K562 (cell line): ENCODE data around the gene PYM1. TPM values are rescaled to one million over a fixed set of nuclear protein-coding genes. Genes with fewer than 3 reads are reported as not detected.

Experiments
- ATAC-seq: fragments of 200-7000 bp; cut with Tn5 transposase; 3 replicates; pipeline ENCODE4 v1.9.1; 2020; ENCODE audit warnings: moderate library complexity
- BruUV-seq: library from RNA; stranded (reverse); fragments of 400-500 nt; replicated peaks from 2 replicates; lab custom pipeline; 2021; lab: Mats Ljungman, UMichigan
- CTCF ChIA-PET: fragments of 300-600 bp; formaldehyde crosslinking; extraction: SDS; loops from one replicate; lab custom pipeline; 2021; ENCODE audit warnings: low intra/inter-chr PET ratio; lab: Yijun Ruan, JAX
- POLR2A ChIA-PET: fragments of 300-600, 350-650 bp; sonication (Branson Sonifier 250); formaldehyde crosslinking; extraction: SDS; loops from one replicate; lab custom pipeline; 2021; ENCODE audit warnings: antibody characterized with exemption, inconsistent platforms; lab: Yijun Ruan, JAX
- DNase-seq, 4 experiments: peaks; one replicate each; pipeline versions ENCODE4 v3.0.0 to v3.0.0-alpha.2; 2011 to 2018; ENCODE audit warnings: low spot score in 3 of 4, mixed read lengths in 3 of 4; ENCODE audit errors: extremely low read depth in 1 of 4
- FAIRE-seq: peaks from 2 replicates; lab custom pipeline; 2011; peaks lifted over from hg19 to GRCh38; lab: Jason Lieb, UNC
- H2AFZ ChIP-seq: 2 replicates; pipeline ENCODE4 v1.6.0; 2011; ENCODE audit warnings: low read depth, low read length, control low read depth, inconsistent platforms
- H3K27ac ChIP-seq: fragments of 200-600 bp; 3 replicates; pipeline ENCODE4 v1.8.0; 2011; ENCODE audit warnings: low read depth, mild to moderate bottlenecking, control low read depth, inconsistent platforms, low read length, moderate library complexity, mixed read lengths; ENCODE audit errors: extremely low read depth
- H3K27me3 ChIP-seq, 2 experiments: fragments of 300-600 bp in 1 of 2; 2 replicates in 1 of 2; 3 replicates in 1 of 2; pipeline versions ENCODE4 v1.6.0 to v1.8.0; 2011; ENCODE audit warnings: inconsistent platforms in 2 of 2, low read length in 2 of 2, mild to moderate bottlenecking in 1 of 2, mixed read lengths in 1 of 2, moderate library complexity in 1 of 2; ENCODE audit not compliant: control insufficient read depth in 2 of 2, insufficient read depth in 2 of 2
- H3K36me3 ChIP-seq: fragments of 300-600 bp; 3 replicates; pipeline ENCODE4 v1.8.0; 2011; ENCODE audit warnings: mild to moderate bottlenecking, low read length, inconsistent platforms; ENCODE audit not compliant: control insufficient read depth, insufficient read depth
- H3K4me1 ChIP-seq, 2 experiments: fragments of 200-600 bp in 1 of 2; replicated peaks in 1 of 2; 2 replicates in 1 of 2; 3 replicates in 1 of 2; pipeline versions ENCODE4 v1.5.1 to v1.8.0; 2011; ENCODE audit warnings: inconsistent platforms in 2 of 2, low read length in 2 of 2, mild to moderate bottlenecking in 1 of 2, mixed read lengths in 1 of 2, moderate library complexity in 1 of 2; ENCODE audit not compliant: control insufficient read depth in 2 of 2, insufficient read depth in 2 of 2
- H3K4me2 ChIP-seq: 2 replicates; pipeline ENCODE4 v1.6.1; 2011; ENCODE audit warnings: low read length, control low read depth, inconsistent platforms, mixed read lengths; ENCODE audit not compliant: insufficient read depth
- H3K4me3 ChIP-seq: fragments of 200-600 bp; sonication (generic), shearing (Covaris generic); 2 replicates; pipeline ENCODE4 v1.5.1; 2016; ENCODE audit warnings: control low read depth, inconsistent platforms
- H3K79me2 ChIP-seq: fragments of 200-600 bp; 3 replicates; pipeline ENCODE4 v1.8.0; 2011; ENCODE audit warnings: low read length, inconsistent platforms; ENCODE audit not compliant: control insufficient read depth, insufficient read depth
- H3K9ac ChIP-seq, 2 experiments: 2 replicates each; pipeline versions ENCODE4 v1.6.0 to v1.6.1; 2011; ENCODE audit warnings: low read depth in 2 of 2, low read length in 2 of 2, control low read depth in 1 of 2, inconsistent platforms in 1 of 2, mild to moderate bottlenecking in 1 of 2, mixed read lengths in 1 of 2; ENCODE audit not compliant: insufficient read depth in 1 of 2
- H3K9me1 ChIP-seq: one replicate; pipeline ENCODE4 v1.6.0; 2011; ENCODE audit warnings: inconsistent platforms, mild to moderate bottlenecking, low read length, moderate library complexity; ENCODE audit not compliant: control insufficient read depth, insufficient read depth
- H3K9me3 ChIP-seq: replicated peaks from 2 replicates; pipeline ENCODE4 v1.5.1; 2011; ENCODE audit warnings: low read depth, low read length, inconsistent platforms; ENCODE audit not compliant: control insufficient read depth, insufficient read depth
- H4K20me1 ChIP-seq: replicated peaks from 2 replicates; pipeline ENCODE4 v1.6.1; 2011; ENCODE audit warnings: low read length, inconsistent platforms, mixed read lengths; ENCODE audit not compliant: control insufficient read depth, insufficient read depth
- BHLHE40 ChIP-seq: IDR thresholded peaks from 2 replicates; pipeline ENCODE4 v1.6.1; 2011; ENCODE audit warnings: low read length, improper control_type of control experiment
- C11orf30 ChIP-seq: fragments of 450-650 bp; IDR thresholded peaks from 2 replicates; pipeline ENCODE4 v1.6.1; 2016; ENCODE audit warnings: low read depth, mild to moderate bottlenecking
- FOXP1 ChIP-seq: sonication (generic); formaldehyde crosslinking; IDR thresholded peaks from 2 replicates; pipeline ENCODE4 v1.8.0; 2022; ENCODE audit warnings: mild to moderate bottlenecking, missing genetic modification reagents
- GATA2 ChIP-seq: sonication (generic); formaldehyde crosslinking; IDR thresholded peaks from 2 replicates; pipeline ENCODE4 v1.4.0; 2020; ENCODE audit warnings: mild to moderate bottlenecking, missing genetic modification reagents
- GATAD2B ChIP-seq: fragments of 450-650 bp; IDR thresholded peaks from 2 replicates; pipeline ENCODE4 v1.6.1; 2017; ENCODE audit warnings: mild to moderate bottlenecking, borderline replicate concordance
- MBD2 ChIP-seq: sonication (generic); IDR thresholded peaks from 2 replicates; pipeline ENCODE4 v1.6.1; 2016; ENCODE audit warnings: low read depth, borderline replicate concordance
- NFRKB ChIP-seq: fragments of 450-650 bp; IDR thresholded peaks from 2 replicates; pipeline ENCODE4 v1.6.1; 2016; ENCODE audit warnings: low read depth
- PRMT5 ChIP-seq: sonication (generic); formaldehyde crosslinking; IDR thresholded peaks from 2 replicates; pipeline ENCODE4 v1.5.0; 2020; ENCODE audit warnings: missing genetic modification reagents
- SAP30 ChIP-seq: fragments of 200-600 bp; sonication (generic); IDR thresholded peaks from 2 replicates; pipeline ENCODE4 v1.6.1; 2012; ENCODE audit warnings: borderline replicate concordance, low read depth, mild to moderate bottlenecking, moderate library complexity, low read length, control low read depth, inconsistent platforms; ENCODE audit not compliant: insufficient read depth, poor library complexity, severe bottlenecking
- ZNF184 ChIP-seq: sonication (generic); formaldehyde crosslinking; IDR thresholded peaks from 2 replicates; pipeline ENCODE4 v1.5.0; 2020; ENCODE audit warnings: missing genetic modification reagents
- ZNF384 ChIP-seq: IDR thresholded peaks from 2 replicates; pipeline ENCODE4 v1.6.1; 2012; ENCODE audit warnings: low read depth, low read length, improper control_type of control experiment
- WGBS: fragments of 100-300 bp; shearing (Covaris generic); methylation state at CpG from one replicate; pipeline ENCODE4 v1.1.6; 2016; ENCODE audit warnings: low coverage, mixed read lengths; ENCODE audit not compliant: insufficient coverage; ENCODE audit errors: missing lambda C conversion rate; 5-methylcytosine and 5-hydroxymethylcytosine counted together
- in situ Hi-C: fragments of 300-500 bp; cut with MboI; formaldehyde crosslinking; loops from 4 replicates; pipeline ENCODE4 v1.15.0; 2018; ENCODE audit warnings: inconsistent platforms, mixed read lengths
- intact Hi-C: fragments of 100-400 bp; cut with micrococcal nuclease; formaldehyde crosslinking; loops from 2 replicates; pipeline ENCODE4 v1.14.2; 2022
- polyA plus RNA-seq, 8 experiments: library from polyadenylated mRNA; depleted of rRNA in 4 of 8; stranded (reverse) in 5 of 8; unstranded in 3 of 8; fragments of >200 nt; fragmentation: Nextera tagmentation in 2 of 8; fragmentation: Illumina TruSeq in 1 of 8; extraction: Ambion mirVana in 2 of 8; extraction: Trizol in 1 of 8; gene quantifications; 2 replicates each; pipeline versions ENCODE4 v1.2.1 to v1.2.3, GENCODE V29; 2011 to 2014; ENCODE audit warnings: inconsistent platforms in 1 of 8, missing spikeins in 1 of 8
- total RNA-seq, 7 experiments: library from RNA; depleted of rRNA in 6 of 7; stranded (reverse); fragments of >200 nt in 6 of 7; fragmentation: Illumina TruSeq in 2 of 7; extraction: Trizol in 2 of 7; gene quantifications; 2 replicates each; pipeline versions ENCODE4 v1.2.1 to v1.2.3, GENCODE V29; 2011 to 2021; ENCODE audit warnings: low replicate concordance in 1 of 7
- TF ChIP-seq, protein P1 (sequence below): fragments of 250-450 bp; sonication (Bioruptor Pico); IDR thresholded peaks from 2 replicates; pipeline ENCODE4 v1.5.0; 2021
- TF ChIP-seq, protein P2 (sequence below): fragments of 450-650 bp; IDR thresholded peaks from 2 replicates; pipeline ENCODE4 v1.6.1; 2016; ENCODE audit warnings: antibody characterized with exemption
- TF ChIP-seq, protein P3 (sequence below): fragments of 250-450 bp; sonication (Bioruptor Pico); IDR thresholded peaks from 2 replicates; pipeline ENCODE4 v1.4.0; 2020
- TF ChIP-seq, protein P4 (sequence below): fragments of 450-650 bp; formaldehyde crosslinking; IDR thresholded peaks from 2 replicates; pipeline ENCODE4 v1.4.0; 2020; ENCODE audit warnings: mild to moderate bottlenecking, moderate library complexity
- TF ChIP-seq, protein P5 (sequence below): sonication (generic); formaldehyde crosslinking; IDR thresholded peaks from 2 replicates; pipeline ENCODE4 v1.5.0; 2020; ENCODE audit warnings: missing genetic modification reagents

The PYM1 gene
- total and polyA plus RNA-seq, 9 of the 15 experiments (the other 6 are each of a cell fraction or from before 2014, with no cell fraction given) = 29.0 to 51.3 (median 34.1) TPM

DNA sequence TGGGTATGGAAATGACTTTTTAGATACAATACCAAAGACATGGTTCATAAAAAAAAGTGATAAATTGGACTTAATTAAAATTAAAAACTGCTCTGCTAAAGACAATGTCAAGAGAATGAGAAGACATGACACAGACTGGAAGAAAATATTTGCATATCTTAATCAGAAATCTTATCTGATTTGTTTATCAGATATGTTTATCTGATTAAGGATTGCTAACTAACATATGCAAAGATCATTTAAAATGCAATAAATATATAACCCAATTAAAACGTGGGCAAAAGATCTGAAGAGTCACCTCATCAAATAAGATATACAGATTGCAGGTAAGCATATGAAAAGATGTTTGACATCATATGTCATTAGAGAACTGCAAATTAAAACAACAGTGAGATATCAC is 75.0 kb downstream of the PYM1 start:
- Histone ChIP-seq H3K36me3 (no peaks in the 10 kb centered on the region), H2AFZ (no peak overlapping the region), H3K27me3 (no peaks in the 10 kb centered on the region), H3K27ac (no peak overlapping the region), H3K4me1 (peaks cover 4 to 8% of the 10 kb centered on the region in 2 experiments; a peak in 4 of 5 replicates), H3K79me2 (peaks cover 3% of the 10 kb centered on the region; the same call in 1 of the 3 replicates), H4K20me1 (no peaks in the 10 kb centered on the region), H3K4me3 (no peak overlapping the region), H3K9me3 (no peaks in the 10 kb centered on the region), H3K9me1 (no peaks in the 10 kb centered on the region), H3K9ac (no peak overlapping the region), H3K4me2 (no peak overlapping the region)
- FAIRE-seq = no peak
- ChIA-PET POLR2A (interaction anchor here (1.4 kb wide), 1 partner anchor 22 kb away, joined by 8 read pairs; no protein-coding TSS in a partner anchor), CTCF (no interaction called here)
- no TSS peak for BruUV-seq
- no peak for DNase-seq
- in situ Hi-C loops = no loop called here
- intact Hi-C loops = no loop called here
- 0% methylated on average over 1 of the region's 1 CpG for WGBS
- ATAC-seq = no peak
- TF ChIP-seq PRMT5 = no peak
- TF ChIP-seq ZNF184 (CRISPR knock-in tag) = no peak
- TF ChIP-seq, protein P1, sequence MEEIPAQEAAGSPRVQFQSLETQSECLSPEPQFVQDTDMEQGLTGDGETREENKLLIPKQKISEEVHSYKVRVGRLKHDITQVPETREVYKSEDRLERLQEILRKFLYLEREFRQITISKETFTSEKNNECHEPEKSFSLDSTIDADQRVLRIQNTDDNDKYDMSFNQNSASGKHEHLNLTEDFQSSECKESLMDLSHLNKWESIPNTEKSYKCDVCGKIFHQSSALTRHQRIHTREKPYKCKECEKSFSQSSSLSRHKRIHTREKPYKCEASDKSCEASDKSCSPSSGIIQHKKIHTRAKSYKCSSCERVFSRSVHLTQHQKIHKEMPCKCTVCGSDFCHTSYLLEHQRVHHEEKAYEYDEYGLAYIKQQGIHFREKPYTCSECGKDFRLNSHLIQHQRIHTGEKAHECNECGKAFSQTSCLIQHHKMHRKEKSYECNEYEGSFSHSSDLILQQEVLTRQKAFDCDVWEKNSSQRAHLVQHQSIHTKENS (CRISPR knock-in tag) = no peak
- TF ChIP-seq C11orf30 = no peak
- TF ChIP-seq, protein P2, sequence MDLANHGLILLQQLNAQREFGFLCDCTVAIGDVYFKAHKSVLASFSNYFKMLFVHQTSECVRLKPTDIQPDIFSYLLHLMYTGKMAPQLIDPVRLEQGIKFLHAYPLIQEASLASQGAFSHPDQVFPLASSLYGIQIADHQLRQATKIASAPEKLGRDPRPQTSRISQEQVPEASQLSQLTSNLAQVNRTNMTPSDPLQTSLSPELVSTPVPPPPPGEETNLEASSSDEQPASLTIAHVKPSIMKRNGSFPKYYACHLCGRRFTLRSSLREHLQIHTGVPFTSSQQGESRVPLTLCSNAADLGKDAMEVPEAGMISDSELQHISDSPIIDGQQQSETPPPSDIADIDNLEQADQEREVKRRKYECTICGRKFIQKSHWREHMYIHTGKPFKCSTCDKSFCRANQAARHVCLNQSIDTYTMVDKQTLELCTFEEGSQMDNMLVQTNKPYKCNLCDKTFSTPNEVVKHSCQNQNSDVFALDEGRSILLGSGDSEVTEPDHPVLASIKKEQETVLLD = peak; percentile 63; the same call in 1 of the 2 replicates
- TF ChIP-seq BHLHE40 = no peak
- TF ChIP-seq SAP30 = no peak
- TF ChIP-seq, protein P3, sequence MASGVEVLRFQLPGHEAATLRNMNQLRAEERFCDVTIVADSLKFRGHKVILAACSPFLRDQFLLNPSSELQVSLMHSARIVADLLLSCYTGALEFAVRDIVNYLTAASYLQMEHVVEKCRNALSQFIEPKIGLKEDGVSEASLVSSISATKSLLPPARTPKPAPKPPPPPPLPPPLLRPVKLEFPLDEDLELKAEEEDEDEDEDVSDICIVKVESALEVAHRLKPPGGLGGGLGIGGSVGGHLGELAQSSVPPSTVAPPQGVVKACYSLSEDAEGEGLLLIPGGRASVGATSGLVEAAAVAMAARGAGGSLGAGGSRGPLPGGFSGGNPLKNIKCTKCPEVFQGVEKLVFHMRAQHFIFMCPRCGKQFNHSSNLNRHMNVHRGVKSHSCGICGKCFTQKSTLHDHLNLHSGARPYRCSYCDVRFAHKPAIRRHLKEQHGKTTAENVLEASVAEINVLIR = no peak
- peak; percentile 59; the same call in 1 of the 2 replicates for TF ChIP-seq GATAD2B
- TF ChIP-seq, protein P4, sequence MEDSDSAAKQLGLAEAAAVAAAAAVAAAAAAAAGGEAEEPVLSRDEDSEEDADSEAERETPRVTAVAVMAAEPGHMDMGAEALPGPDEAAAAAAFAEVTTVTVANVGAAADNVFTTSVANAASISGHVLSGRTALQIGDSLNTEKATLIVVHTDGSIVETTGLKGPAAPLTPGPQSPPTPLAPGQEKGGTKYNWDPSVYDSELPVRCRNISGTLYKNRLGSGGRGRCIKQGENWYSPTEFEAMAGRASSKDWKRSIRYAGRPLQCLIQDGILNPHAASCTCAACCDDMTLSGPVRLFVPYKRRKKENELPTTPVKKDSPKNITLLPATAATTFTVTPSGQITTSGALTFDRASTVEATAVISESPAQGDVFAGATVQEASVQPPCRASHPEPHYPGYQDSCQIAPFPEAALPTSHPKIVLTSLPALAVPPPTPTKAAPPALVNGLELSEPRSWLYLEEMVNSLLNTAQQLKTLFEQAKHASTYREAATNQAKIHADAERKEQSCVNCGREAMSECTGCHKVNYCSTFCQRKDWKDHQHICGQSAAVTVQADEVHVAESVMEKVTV (CRISPR knock-in tag) = no peak
- peak; percentile 83 for TF ChIP-seq GATA2 (CRISPR knock-in tag)
- TF ChIP-seq, protein P5, sequence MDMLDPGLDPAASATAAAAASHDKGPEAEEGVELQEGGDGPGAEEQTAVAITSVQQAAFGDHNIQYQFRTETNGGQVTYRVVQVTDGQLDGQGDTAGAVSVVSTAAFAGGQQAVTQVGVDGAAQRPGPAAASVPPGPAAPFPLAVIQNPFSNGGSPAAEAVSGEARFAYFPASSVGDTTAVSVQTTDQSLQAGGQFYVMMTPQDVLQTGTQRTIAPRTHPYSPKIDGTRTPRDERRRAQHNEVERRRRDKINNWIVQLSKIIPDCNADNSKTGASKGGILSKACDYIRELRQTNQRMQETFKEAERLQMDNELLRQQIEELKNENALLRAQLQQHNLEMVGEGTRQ (CRISPR knock-in tag) = no peak
- TF ChIP-seq MBD2 = no peak
- no peak for TF ChIP-seq NFRKB
- no peak for TF ChIP-seq FOXP1 (CRISPR knock-in tag)
- no peak for TF ChIP-seq ZNF384
